HG03039 (cell line): Measurements from ENCODE around the gene HOXA11.

ENCODE experiments used
- ATAC-seq: cut with Tn5 transposase; IDR thresholded peaks from one replicate; pipeline ENCODE4 v1.9.1; 2021; ENCODE audit warnings: mild to moderate bottlenecking, moderate library complexity; ENCODE audit not compliant: unreplicated experiment

The HOXA11 gene

GRCh38 chr7:27148756-27149641, 36.0 kb downstream of the HOXA11 start:
- no peak for ATAC-seq

GRCh38 chr7:27148031-27148755, 36.8 kb downstream of the HOXA11 start:
- ATAC-seq = no peak

- ATAC-seq = no peak
These were observed 37.6 kb downstream of the HOXA11 start, which contains the start of gene HOXA6 for GRCh38 chr7:27147199-27148030. TSS of gene HOXA6 (minus strand) at chr7:27147774. CDS start at chr7:27147749, 25 bp downstream.

DNA sequence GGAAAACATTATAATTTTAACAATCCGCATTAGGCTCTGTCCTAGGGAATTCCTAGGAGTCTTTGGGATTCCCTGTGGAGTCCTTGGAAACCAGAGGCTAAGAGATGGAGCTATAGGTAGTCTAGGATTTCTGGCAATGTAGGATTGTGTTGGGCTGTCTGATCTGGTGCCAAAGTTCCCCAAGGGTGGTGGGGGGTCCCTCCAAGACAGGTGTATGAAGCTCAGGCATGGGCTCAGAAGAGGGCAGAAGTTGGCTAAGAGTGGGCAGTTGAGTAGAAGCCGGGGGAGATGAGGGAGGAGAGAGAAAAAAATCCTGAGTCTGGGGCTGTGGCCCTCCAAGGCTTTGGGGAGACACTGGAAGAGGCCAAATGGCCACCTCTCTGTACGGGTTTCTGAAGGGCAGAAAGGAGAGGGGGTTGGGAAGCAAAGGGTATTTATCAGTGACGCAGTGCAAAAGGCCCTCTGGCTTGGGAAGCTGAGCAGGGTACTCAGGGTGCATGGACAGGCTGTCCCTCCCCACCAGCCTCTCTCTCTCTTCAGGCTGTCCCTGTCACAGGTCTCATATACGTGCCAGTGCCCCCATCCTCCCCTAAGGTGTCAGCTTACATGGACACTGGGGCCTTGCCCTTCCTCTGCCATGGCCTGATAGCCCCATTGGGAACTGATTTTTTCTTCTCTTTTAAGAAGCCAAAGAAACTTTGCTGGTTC, 38.4 kb downstream of the HOXA11 start:
- no peak for ATAC-seq

DNA sequence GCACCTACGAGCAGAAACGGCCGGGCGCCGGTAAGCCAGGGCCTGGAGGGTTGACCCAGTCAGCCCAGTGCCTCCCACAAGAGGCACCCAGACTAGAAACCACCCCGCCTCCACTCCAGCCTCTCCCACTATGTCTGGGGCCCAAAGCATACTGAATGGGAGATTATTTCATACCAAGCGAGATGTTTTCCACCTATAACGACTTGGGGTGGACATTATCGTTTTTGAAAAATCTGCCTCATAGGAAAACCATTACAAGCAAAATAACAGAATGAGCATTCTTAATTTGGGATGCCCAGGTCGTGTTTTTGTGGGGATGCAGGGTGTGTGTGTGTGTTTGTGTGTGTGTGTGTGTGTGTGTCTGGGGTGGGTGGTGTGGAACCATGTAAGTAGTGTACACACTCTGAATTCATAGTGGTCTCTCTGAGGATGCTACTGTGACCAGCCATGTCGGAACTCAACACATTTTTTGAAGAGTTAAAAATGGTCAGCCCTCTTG, 39.1 kb downstream of the HOXA11 start:
- ATAC-seq = no peak

- no peak for ATAC-seq
These were observed 39.7 kb downstream of the HOXA11 start for GRCh38 chr7:27145165-27145913.

- no peak for ATAC-seq
These were observed 40.3 kb downstream of the HOXA11 start for GRCh38 chr7:27144781-27145164.

GRCh38 chr7:27143950-27144780, 40.9 kb downstream of the HOXA11 start:
- ATAC-seq = no peak

DNA sequence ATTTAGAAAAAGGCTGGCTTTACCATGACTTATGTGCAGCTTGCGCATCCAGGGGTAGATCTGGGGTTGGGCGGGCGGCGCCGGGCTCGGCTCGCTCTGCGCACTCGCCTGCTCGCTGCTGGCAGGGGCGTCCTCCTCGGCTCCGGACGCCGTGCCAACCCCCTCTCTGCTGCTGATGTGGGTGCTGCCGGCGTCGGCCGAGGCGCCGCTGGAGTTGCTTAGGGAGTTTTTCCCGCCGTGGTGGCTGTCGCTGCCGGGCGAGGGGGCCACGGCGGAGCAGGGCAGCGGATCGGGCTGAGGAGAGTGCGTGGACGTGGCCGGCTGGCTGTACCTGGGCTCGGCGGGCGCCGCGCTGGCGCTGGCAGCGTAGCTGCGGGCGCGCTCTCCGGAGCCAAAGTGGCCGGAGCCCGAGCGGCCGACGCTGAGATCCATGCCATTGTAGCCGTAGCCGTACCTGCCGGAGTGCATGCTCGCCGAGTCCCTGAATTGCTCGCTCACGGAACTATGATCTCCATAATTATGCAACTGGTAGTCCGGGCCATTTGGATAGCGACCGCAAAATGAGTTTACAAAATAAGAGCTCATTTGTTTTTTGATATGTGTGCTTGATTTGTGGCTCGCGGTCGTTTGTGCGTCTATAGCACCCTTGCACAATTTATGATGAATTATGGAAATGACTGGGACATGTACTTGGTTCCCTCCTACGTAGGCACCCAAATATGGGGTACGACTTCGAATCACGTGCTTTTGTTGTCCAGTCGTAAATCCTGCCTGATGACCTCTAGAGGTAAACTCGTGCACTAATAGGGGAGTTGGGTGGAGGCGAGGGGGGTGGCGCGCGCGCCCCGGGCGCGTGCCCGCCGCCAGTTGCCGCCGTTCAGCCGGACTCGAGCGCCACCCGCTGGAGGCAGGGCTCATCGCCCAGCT, 41.7 kb downstream of the HOXA11 start, which contains the start of gene HOXA5:
HOXA5 (minus strand) TSS at position 659 of the 927 bp plus-strand sequence; CDS start at position 585, 74 bp downstream.
- no peak for ATAC-seq

- no peak for ATAC-seq
These were observed 42.4 kb downstream of the HOXA11 start for GRCh38 chr7:27142580-27143022.

DNA sequence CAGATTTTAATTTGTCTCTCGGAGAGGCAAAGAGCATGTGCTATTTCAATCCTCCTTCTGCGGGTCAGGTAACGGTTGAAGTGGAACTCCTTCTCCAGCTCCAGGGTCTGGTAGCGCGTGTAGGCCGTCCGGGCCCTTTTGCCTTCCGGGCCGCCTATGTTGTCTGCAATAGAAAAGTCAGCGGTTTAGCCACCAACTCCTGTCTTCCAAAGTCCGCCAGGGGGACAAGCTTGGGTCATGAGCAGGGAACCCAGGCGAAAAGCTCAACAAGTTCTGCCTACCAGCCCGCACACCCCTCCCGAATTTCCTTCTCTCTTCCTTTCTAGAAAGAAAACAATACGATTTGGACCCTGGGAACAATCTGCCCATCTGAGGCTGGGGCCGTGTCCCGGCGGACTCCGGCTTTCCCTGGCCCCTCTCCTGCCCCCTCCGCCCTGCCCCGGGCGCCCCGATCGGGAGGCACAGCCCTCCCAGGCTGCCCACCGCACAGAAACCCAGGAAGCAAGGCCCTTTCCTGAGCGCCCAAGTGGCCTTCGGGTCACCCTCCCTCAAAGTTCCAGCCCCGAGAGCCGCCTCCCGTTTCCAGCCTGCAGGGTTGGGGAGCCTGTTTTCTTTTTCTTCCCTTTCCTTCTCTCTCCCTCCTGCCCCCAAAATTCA, 43.0 kb downstream of the HOXA11 start:
- ATAC-seq = no peak

GRCh38 chr7:27141137-27141922, 43.7 kb downstream of the HOXA11 start:
- no peak for ATAC-seq

- ATAC-seq = no peak
These were observed 44.7 kb downstream of the HOXA11 start for GRCh38 chr7:27140126-27140857.

GRCh38 chr7:27139334-27140125, 45.5 kb downstream of the HOXA11 start:
- no peak for ATAC-seq

GRCh38 chr7:27138985-27139333, 46.1 kb downstream of the HOXA11 start:
- ATAC-seq = no peak
